GM19351 (cell line): ENCODE results near the gene SF3A2.

Experiments
- ATAC-seq: cut with Tn5 transposase; IDR thresholded peaks from one replicate; pipeline ENCODE4 v1.9.1; 2021; ENCODE audit warnings: mild to moderate bottlenecking, moderate library complexity; ENCODE audit not compliant: unreplicated experiment

SF3A2 gene

DNA sequence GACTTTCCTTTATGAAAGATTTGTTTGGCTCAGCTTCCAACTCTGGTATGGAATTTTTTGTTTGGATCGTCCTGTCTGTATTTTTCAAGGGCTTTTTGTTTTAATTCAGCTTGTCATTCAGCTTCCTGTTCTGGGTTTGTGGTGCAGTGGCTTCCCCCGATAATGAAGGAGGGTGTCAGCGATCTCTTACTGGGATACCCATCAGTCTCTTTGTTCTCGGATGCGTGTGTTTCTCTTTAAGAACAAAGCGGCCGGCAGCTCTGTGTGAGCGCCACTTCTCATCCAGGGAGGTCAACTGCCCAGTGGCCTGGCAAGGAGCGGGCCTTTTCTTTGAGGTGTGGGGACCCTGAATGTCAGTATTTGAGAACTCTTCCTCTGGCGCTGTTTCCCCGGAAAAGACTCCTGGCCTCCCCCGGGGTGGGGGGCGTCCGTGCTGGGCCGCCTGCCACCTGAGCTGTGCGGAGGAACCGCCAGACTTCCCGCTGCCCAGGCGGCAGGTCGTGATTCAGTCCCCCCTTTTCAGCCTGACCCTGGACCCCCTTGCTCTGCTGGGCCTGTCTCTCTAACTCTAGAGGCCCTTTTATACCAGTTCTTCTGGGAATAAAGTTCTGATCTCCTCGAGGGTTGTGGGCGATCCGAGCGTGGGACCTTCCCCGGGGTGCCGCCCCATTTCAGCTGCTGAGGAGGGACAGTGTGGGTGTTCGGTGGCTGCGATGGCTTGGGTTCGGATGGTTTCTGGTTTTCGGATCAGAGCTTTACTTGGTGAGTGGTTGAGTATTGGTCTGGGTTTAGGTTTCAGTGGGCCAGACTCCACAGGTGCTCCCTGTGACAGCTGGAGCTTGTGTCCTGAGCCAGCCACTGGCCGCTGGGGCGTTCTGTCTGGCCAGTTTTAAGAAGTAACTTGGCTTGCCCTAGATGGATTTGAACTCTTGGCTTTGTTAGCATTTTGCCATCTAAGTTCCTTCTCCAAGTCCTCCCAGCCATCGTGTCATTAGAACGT lies 3.4 kb downstream of the SF3A2 start:
- no peak for ATAC-seq

DNA sequence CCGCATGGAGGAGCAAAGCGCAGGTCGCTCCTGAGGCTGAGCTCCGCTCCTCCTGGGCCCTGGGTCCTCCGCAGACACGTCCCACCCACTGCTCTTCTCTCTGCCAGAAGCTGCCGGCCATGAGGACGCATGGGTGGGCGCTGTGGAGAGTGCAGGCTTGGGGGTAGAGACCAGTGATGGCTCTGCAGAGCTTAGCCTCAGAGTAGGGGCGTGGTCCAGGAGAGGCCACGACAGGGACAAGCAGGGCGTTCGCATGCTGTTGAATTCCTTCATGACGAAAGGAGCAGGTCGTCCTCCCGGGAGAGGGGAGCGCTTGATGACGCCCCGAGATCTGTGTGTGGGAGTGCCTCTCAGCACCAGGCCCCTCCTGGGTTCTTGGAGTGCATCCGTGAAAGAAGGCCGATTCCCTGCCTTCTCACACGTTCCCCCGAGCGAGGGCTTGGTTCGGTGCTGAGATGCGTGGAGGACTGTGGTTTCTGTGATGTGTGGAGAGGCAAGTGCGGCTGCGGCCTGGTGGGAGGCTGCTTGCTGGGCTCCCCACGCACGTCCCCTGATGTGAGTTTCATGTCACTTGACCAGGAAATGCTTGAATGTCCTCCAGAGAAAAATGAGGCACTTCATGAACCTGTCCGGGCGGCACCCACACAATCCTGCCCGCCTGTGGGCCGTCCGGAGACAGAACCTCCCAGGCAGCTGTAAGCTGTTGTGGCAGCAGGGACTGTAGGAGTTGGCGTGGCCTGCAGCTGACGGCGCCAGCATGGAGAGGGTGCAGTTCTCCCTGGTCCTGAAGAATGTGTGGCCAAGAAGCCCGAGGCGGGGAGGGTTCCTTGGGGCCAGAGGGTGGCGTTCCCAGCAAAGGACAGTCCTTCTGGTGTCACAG lies 4.5 kb downstream of the SF3A2 start:
- no peak for ATAC-seq

DNA sequence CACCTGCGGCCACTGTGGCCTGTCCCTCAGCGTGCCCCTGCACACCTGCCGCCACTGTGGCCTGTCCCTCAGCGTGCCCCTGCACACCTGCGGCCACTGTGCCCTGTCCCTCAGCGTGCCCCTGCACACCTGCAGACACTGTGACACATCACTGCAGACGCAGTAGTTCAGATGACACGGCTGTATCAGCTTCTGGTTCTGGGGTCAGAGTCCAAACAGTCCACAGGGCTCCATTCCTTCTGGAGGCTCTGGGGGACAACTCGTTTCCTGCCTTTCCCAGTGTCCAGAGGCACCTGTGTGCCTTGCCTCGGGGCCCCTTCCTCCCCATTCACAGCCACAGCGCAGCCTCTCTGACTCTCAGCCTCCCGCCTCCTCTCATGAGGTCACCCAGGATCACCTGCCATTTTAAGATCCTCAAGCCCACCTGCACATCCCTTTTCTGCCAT lies 5.5 kb downstream of the SF3A2 start:
- ATAC-seq: no peak

DNA sequence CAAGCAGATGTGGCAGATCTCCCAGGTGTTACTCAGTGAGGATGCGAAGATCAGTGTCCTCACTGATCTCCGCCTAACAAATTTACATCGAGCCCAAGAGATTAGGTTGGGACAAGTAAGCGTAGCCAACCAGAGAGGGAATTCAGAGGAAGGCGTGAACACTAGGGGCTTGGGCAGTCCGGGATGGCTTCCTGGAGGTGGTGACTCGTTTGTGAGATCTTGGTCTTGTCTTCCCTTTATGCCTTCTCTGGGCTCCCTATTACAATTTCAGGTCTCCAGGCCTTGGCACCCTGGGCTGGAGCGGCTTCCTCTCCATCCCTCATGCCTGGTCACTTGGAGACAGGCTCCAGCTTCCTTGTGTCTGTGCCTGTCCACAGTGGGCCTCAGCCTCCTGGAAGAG lies 6.2 kb downstream of the SF3A2 start:
- no peak for ATAC-seq

DNA sequence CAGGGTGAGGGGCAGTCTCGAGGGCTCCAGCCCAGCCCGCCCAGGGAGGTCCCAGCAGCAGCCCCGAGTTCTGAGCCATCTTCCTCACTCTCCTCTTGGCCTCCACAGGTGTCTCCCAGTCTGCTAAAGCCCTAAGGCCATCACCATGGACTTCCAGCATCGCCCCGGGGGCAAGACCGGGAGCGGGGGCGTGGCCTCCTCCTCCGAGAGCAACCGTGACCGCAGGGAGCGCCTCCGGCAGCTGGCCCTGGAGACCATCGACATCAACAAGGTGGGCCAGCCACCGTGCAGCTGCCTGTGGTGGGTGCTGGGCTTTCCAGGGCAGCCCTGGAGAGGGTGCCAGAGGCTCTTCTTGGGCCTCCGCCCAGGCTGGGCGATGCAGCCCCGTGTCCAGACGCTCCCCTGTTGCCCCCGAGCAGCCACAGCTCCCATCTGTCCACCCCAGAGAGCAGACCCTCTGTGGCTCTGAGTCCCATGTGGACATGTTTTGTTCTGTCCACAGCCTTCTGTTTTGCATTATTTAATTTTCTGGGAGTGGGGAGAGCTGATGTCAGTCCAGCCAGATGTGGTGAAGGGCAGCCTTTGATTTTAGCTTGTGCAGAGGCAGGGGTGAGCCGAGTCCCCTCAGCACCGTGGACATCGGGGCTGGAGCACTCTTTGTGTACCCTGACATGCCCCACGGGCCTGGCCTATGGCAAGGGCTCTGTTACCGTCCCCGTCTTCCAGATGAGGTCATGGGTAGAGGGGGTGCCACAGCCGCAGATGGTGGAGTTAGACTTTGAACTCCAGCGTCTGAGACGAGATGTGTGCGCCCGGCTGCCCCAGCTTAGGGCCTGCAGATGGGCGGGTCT lies 6.9 kb downstream of the SF3A2 start:
- no peak for ATAC-seq

DNA sequence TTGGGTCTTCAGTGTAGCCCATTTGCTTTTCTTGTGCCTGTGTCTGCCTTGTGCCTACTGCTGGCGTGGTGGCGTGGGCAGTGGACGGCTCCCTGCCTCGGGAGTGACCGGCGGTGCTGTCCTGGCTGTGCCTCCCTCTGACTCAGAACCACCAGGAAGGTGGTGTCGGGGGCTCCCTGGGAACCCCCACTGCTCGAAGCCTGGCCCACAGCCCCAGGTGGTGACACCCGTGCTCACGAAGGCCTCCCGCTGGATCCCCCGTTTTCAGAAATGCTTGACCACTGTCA lies 7.4 kb downstream of the SF3A2 start:
- ATAC-seq: no peak

DNA sequence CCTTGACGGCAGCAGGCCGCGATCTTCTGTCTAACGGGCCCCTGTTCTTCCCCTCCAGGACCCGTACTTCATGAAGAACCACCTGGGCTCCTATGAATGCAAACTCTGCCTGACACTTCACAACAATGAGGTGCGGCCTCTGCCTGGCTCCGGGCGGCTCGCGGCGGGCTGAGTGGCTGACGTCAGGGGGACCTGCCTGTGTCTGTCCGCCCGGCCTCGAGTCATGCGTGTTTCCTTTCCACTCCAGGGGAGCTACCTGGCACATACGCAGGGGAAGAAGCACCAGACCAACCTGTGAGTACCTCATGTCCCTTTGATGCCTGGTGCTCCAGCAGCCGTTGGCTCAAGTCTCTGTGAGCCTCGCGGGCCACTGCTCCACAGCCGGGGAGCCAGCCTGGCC lies 7.9 kb downstream of the SF3A2 start:
- no peak for ATAC-seq

DNA sequence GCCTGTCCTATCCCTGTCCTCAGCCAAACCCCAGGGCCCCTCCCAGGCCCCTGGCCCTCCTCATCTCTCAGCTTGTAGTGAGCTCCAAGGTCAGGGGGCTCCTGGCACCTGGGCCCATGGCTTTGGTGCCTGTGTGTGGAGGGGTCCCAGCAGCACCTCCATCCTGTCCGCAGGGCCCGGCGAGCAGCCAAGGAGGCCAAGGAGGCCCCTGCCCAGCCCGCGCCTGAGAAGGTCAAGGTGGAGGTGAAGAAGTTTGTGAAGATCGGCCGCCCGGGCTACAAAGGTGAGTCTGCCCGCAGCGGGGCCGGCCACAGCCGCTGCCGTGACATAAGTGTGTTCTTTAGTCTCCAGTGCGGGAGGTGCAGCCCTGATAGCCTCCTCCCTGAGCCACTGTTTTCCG lies 8.6 kb downstream of the SF3A2 start:
- ATAC-seq: no peak

DNA sequence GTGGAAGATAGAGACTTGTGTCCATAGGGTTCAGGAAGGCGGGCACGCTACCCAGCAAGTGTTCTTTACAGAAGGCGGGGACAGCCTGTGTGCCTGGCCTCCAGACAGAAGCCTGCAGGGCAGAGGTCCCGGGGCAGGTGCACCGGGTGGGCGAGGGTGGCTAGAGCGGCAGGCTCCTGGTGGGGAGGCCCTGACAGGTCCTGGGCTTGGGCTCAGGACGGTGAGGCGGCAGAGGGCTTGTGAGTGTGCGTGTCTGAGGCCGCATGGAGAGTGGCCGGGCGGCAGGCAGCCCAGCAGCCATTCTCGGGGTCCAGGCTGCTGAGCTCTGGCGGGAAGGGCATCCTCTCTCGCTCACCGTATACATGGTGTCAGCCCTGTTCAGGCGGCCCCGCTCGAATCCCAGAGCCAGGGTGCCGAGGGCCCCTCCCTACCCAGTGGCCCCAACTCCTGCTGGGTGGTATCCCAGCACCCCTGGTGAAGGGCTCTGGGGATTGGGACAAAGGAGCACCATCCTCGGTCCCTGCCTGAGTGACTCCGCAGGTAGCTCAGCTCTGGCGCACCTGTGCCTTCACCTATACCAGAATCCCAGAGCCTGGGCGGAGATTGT lies 9.5 kb downstream of the SF3A2 start:
- no peak for ATAC-seq

DNA sequence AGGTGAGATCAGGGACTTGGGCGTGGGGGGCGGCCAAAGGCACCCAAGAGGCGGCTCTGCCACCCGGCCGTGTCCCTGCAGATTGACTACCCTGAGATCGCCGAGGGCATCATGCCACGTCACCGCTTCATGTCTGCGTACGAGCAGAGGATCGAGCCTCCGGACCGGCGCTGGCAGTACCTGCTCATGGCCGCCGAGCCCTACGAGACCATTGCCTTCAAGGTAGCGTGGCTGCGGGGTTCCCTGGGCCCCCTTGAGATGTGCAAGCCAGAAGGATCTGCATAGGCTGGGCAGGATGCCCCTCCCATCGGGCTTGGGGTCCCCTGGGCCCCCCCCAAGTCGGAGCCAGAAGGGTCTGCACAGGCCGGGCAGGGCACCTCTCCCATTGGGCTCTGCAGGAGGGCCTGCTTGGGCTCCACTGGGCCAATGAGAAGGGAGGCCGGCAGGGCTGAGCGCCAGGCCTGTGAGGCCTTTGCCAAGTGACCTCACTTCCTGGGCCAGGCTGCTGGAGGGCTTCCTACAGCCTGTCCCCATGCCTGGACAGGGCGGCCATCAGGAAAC lies 10.3 kb downstream of the SF3A2 start:
- ATAC-seq: no peak

DNA sequence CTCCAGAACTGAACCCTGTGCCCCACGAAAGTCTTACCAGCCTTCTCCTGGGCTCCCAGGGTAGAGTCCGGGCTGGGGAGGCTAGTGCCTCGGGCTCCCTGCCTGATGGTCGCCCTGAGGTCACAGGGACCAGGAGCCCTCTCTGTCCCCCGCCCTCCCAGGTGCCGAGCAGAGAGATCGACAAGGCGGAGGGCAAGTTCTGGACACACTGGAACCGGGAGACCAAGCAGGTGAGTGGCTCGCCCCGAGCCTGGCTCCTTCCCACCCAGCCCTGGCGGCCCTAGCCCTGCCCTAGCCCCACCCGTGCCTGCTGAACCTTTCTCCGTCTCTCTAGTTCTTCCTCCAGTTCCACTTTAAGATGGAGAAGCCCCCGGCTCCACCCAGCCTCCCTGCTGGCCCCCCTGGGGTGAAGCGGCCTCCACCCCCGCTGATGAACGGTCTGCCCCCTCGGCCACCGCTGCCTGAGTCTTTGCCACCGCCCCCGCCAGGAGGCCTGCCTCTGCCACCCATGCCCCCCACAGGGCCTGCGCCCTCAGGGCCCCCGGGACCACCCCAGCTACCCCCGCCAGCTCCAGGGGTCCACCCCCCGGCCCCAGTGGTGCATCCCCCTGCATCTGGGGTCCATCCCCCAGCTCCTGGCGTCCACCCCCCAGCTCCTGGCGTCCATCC lies 10.9 kb downstream of the SF3A2 start:
- no peak for ATAC-seq

DNA sequence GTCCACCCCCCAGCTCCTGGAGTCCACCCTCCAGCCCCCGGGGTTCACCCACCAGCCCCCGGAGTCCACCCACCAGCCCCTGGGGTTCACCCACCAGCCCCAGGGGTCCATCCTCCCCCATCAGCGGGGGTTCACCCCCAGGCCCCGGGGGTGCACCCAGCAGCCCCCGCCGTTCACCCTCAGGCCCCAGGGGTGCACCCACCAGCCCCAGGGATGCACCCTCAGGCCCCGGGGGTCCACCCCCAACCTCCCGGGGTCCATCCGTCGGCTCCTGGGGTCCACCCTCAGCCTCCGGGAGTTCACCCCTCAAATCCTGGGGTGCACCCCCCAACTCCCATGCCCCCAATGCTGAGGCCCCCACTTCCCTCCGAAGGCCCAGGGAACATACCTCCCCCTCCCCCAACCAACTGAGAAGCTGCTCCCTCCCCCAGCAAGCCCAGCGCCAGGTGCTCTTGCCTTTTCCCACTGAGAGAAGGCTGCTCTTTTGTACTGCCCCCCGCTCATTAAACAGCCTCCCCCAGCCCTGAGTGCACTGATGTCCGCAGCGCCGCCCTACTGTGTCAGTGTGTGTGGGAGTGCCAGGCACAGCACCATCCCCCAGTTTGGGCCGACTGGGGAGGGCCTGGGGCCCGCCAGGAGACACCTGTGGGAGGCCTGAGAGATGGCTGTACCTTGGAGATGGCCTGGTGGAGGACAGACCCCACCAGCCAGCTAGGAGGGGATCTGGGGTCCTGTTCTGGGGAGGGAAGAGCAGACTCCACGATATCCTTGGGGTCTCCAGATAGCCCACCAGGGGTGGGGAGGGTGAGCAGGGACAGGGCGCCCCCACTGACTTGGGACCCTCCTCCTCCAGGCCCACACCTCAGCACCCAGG lies 11.7 kb downstream of the SF3A2 start:
- no peak for ATAC-seq

DNA sequence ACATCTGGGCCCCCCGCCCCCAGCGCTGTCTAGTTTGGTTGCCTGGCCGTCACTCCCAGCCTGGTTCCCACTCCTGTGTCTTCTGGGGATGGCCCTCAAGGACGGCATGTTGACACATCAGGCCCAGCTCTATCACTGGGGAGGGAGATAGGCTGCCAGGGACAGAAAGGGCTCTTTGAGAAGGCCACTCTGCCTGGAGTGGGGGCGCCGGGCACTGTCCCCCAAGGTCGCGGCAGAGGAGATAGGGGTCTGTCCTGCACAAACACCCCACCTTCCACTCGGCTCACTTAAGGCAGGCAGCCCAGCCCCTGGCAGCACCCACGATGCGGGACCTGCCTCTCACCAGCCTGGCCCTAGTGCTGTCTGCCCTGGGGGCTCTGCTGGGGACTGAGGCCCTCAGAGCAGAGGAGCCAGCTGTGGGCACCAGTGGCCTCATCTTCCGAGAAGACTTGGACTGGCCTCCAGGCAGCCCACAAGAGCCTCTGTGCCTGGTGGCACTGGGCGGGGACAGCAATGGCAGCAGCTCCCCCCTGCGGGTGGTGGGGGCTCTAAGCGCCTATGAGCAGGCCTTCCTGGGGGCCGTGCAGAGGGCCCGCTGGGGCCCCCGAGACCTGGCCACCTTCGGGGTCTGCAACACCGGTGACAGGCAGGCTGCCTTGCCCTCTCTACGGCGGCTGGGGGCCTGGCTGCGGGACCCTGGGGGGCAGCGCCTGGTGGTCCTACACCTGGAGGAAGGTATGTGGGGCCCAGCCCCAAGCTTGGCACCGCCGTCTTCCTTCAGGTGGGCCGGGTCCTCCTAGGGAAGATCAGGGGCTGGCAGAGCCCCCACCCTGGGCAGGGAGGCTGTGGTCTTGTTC lies 12.6 kb downstream of the SF3A2 start, which contains the start of gene AMH:
AMH (plus strand) TSS at position 314 of the 857 bp plus-strand sequence; CDS start at position 324, 10 bp downstream.
- no peak for ATAC-seq

DNA sequence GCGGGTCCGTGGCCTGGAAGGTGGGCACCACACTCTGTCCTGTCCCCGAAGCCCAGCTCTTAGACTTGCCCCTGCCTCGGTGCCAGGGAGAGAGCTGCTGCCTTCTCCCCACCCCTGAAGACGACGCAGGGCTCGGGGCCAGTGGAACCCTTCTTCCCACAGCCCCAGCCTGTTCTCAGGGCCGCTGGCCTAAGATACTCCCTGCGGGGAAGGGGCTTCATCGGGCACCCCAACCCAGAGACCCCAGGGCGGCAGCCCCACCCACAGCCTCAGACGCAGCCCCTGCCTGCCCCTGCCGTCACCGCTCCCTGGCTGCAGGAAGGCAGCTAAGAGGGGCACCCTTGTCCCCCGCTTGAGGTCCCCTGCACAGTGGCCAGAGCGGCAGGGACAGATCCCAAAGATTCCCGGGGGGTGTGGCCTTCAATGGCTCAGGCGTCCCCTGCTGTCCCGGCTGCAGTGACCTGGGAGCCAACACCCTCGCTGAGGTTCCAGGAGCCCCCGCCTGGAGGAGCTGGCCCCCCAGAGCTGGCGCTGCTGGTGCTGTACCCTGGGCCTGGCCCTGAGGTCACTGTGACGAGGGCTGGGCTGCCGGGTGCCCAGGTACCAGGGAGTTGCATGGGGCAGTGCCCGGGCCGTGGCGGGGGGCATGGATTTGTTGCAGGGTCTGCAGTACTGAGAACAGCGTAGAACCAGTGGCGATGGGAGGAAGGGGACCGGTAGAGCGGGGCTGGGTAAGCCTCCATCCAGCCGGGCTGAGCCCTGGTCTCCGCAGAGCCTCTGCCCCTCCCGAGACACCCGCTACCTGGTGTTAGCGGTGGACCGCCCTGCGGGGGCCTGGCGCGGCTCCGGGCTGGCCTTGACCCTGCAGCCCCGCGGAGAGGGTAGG lies 13.5 kb downstream of the SF3A2 start:
- no peak for ATAC-seq

DNA sequence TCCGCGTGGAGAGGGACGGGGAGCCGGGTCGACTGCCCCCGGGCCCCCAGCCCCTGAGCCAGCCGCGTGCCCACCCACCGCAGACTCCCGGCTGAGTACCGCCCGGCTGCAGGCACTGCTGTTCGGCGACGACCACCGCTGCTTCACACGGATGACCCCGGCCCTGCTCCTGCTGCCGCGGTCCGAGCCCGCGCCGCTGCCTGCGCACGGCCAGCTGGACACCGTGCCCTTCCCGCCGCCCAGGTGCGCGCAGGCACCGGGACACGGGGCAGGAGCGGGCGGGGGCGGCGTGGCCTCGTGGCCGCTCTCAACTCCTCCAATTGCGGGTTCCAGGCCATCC lies 14.1 kb downstream of the SF3A2 start:
- ATAC-seq: no peak

DNA sequence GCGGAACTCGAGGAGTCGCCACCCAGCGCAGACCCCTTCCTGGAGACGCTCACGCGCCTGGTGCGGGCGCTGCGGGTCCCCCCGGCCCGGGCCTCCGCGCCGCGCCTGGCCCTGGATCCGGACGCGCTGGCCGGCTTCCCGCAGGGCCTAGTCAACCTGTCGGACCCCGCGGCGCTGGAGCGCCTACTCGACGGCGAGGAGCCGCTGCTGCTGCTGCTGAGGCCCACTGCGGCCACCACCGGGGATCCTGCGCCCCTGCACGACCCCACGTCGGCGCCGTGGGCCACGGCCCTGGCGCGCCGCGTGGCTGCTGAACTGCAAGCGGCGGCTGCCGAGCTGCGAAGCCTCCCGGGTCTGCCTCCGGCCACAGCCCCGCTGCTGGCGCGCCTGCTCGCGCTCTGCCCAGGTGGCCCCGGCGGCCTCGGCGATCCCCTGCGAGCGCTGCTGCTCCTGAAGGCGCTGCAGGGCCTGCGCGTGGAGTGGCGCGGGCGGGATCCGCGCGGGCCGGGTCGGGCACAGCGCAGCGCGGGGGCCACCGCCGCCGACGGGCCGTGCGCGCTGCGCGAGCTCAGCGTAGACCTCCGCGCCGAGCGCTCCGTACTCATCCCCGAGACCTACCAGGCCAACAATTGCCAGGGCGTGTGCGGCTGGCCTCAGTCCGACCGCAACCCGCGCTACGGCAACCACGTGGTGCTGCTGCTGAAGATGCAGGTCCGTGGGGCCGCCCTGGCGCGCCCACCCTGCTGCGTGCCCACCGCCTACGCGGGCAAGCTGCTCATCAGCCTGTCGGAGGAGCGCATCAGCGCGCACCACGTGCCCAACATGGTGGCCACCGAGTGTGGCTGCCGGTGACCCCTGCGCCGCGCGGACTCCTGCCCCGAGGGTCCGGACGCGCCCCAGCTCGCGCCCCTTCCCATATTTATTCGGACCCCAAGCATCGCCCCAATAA lies 14.8 kb downstream of the SF3A2 start:
- ATAC-seq: no peak
